ENCODE data around the gene CATSPER1. TPM values are rescaled to one million over a fixed set of nuclear protein-coding genes. Genes with fewer than 3 reads are reported as not detected.

The CATSPER1 gene
- total and polyA plus RNA-seq, 2 of the 13 experiments (the other 11 are each of a cell fraction or from before 2014, with no cell fraction given), result 0.17 TPM; not detected in 1

DNA sequence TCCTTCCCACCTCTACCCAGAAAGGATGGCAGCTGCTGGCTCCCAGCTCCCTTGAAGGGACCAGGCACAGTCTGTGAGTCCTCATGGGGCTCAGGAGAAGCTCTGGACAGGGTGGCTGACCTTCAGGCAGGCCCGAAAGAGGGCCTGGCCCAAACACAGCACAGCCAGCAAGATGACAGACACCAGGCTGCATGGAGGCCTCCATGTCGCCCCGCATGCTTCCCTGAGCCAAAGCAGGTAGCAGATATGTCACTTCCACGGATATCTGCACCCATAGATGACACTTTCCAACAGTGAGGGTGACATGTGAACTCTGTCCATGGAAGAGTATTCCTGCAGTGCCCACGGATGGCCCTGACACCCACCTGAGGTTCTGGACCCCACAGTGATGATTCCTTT lies 42.7 kb downstream of the CATSPER1 start (continued):
- TF ChIP-seq ATF1 (CRISPR knock-in tag; IDR thresholded peaks at IDR 0.05) (no peak), NBN (conservative IDR thresholded peaks at IDR 0.05) (no peak)
- TF ChIP-seq, protein P1, sequence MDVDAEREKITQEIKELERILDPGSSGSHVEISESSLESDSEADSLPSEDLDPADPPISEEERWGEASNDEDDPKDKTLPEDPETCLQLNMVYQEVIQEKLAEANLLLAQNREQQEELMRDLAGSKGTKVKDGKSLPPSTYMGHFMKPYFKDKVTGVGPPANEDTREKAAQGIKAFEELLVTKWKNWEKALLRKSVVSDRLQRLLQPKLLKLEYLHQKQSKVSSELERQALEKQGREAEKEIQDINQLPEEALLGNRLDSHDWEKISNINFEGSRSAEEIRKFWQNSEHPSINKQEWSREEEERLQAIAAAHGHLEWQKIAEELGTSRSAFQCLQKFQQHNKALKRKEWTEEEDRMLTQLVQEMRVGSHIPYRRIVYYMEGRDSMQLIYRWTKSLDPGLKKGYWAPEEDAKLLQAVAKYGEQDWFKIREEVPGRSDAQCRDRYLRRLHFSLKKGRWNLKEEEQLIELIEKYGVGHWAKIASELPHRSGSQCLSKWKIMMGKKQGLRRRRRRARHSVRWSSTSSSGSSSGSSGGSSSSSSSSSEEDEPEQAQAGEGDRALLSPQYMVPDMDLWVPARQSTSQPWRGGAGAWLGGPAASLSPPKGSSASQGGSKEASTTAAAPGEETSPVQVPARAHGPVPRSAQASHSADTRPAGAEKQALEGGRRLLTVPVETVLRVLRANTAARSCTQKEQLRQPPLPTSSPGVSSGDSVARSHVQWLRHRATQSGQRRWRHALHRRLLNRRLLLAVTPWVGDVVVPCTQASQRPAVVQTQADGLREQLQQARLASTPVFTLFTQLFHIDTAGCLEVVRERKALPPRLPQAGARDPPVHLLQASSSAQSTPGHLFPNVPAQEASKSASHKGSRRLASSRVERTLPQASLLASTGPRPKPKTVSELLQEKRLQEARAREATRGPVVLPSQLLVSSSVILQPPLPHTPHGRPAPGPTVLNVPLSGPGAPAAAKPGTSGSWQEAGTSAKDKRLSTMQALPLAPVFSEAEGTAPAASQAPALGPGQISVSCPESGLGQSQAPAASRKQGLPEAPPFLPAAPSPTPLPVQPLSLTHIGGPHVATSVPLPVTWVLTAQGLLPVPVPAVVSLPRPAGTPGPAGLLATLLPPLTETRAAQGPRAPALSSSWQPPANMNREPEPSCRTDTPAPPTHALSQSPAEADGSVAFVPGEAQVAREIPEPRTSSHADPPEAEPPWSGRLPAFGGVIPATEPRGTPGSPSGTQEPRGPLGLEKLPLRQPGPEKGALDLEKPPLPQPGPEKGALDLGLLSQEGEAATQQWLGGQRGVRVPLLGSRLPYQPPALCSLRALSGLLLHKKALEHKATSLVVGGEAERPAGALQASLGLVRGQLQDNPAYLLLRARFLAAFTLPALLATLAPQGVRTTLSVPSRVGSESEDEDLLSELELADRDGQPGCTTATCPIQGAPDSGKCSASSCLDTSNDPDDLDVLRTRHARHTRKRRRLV (CRISPR knock-in tag; IDR thresholded peaks at IDR 0.05), result no peak
- TF ChIP-seq, protein P2, sequence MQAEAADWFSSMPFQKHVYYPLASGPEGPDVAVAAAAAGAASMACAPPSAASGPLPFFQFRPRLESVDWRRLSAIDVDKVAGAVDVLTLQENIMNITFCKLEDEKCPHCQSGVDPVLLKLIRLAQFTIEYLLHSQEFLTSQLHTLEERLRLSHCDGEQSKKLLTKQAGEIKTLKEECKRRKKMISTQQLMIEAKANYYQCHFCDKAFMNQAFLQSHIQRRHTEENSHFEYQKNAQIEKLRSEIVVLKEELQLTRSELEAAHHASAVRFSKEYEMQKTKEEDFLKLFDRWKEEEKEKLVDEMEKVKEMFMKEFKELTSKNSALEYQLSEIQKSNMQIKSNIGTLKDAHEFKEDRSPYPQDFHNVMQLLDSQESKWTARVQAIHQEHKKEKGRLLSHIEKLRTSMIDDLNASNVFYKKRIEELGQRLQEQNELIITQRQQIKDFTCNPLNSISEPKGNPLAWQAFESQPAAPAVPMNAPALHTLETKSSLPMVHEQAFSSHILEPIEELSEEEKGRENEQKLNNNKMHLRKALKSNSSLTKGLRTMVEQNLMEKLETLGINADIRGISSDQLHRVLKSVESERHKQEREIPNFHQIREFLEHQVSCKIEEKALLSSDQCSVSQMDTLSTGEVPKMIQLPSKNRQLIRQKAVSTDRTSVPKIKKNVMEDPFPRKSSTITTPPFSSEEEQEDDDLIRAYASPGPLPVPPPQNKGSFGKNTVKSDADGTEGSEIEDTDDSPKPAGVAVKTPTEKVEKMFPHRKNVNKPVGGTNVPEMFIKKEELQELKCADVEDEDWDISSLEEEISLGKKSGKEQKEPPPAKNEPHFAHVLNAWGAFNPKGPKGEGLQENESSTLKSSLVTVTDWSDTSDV (CRISPR knock-in tag; IDR thresholded peaks at IDR 0.05), result no peak
- TF ChIP-seq, protein P3, sequence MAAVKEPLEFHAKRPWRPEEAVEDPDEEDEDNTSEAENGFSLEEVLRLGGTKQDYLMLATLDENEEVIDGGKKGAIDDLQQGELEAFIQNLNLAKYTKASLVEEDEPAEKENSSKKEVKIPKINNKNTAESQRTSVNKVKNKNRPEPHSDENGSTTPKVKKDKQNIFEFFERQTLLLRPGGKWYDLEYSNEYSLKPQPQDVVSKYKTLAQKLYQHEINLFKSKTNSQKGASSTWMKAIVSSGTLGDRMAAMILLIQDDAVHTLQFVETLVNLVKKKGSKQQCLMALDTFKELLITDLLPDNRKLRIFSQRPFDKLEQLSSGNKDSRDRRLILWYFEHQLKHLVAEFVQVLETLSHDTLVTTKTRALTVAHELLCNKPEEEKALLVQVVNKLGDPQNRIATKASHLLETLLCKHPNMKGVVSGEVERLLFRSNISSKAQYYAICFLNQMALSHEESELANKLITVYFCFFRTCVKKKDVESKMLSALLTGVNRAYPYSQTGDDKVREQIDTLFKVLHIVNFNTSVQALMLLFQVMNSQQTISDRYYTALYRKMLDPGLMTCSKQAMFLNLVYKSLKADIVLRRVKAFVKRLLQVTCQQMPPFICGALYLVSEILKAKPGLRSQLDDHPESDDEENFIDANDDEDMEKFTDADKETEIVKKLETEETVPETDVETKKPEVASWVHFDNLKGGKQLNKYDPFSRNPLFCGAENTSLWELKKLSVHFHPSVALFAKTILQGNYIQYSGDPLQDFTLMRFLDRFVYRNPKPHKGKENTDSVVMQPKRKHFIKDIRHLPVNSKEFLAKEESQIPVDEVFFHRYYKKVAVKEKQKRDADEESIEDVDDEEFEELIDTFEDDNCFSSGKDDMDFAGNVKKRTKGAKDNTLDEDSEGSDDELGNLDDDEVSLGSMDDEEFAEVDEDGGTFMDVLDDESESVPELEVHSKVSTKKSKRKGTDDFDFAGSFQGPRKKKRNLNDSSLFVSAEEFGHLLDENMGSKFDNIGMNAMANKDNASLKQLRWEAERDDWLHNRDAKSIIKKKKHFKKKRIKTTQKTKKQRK (IDR thresholded peaks at IDR 0.05; ENCODE audit: low read length), result no peak
- TF ChIP-seq, protein P4, sequence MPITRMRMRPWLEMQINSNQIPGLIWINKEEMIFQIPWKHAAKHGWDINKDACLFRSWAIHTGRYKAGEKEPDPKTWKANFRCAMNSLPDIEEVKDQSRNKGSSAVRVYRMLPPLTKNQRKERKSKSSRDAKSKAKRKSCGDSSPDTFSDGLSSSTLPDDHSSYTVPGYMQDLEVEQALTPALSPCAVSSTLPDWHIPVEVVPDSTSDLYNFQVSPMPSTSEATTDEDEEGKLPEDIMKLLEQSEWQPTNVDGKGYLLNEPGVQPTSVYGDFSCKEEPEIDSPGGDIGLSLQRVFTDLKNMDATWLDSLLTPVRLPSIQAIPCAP (CRISPR knock-in tag; IDR thresholded peaks at IDR 0.05; ENCODE audit: low read depth), result no peak
